Keratinocyte (primary cell): ENCODE results near the gene FCRL5. TPM values are rescaled to one million over a fixed set of nuclear protein-coding genes. Genes with fewer than 3 reads are reported as not detected.

Experiments
- DNase-seq: peaks from one replicate; pipeline ENCODE4 v3.0.0-alpha.2; 2011; ENCODE audit warnings: low read depth, missing footprints, low spot score
- FAIRE-seq: peaks from 2 replicates; lab custom pipeline; 2011; peaks lifted over from hg19 to GRCh38; lab: Jason Lieb, UNC
- H2AFZ ChIP-seq: 2 replicates; pipeline ENCODE4 v1.6.0; 2012; ENCODE audit warnings: low read length, control low read depth, inconsistent platforms; ENCODE audit not compliant: control insufficient read depth
- H3K27ac ChIP-seq: 2 replicates; pipeline ENCODE4 v1.5.1; 2011; ENCODE audit warnings: low read length; ENCODE audit not compliant: control insufficient read depth, insufficient read depth
- H3K27me3 ChIP-seq: 3 replicates; pipeline ENCODE4 v1.6.0; 2011; ENCODE audit warnings: low read length; ENCODE audit not compliant: control insufficient read depth, insufficient read depth; ENCODE audit errors: extremely low read depth
- H3K36me3 ChIP-seq, 2 experiments: 2 replicates in 1 of 2; 3 replicates in 1 of 2; pipeline ENCODE4 v1.5.1; 2011; ENCODE audit warnings: low read length in 2 of 2, mild to moderate bottlenecking in 1 of 2; ENCODE audit not compliant: control insufficient read depth in 2 of 2, insufficient read depth in 2 of 2; ENCODE audit errors: extremely low read depth in 1 of 2
- H3K4me1 ChIP-seq: 3 replicates; pipeline ENCODE4 v1.5.1; 2011; ENCODE audit warnings: low read length; ENCODE audit not compliant: control insufficient read depth, insufficient read depth; ENCODE audit errors: extremely low read depth
- H3K4me2 ChIP-seq: 3 replicates; pipeline ENCODE4 v1.6.0; 2011; ENCODE audit warnings: low read depth, low read length; ENCODE audit not compliant: control insufficient read depth, insufficient read depth; ENCODE audit errors: extremely low read depth
- H3K4me3 ChIP-seq, 3 experiments: fragments of 200-600 bp in 1 of 3; sonication (generic) in 1 of 3; 2 replicates in 2 of 3; 3 replicates in 1 of 3; pipeline ENCODE4 v1.5.1; 2011 to 2016; ENCODE audit warnings: low read length in 3 of 3, mild to moderate bottlenecking in 3 of 3, control low read depth in 2 of 3, inconsistent platforms in 1 of 3, low read depth in 1 of 3, mixed read lengths in 1 of 3, mixed run types in 1 of 3, moderate library complexity in 1 of 3; ENCODE audit not compliant: control insufficient read depth in 2 of 3, insufficient read depth in 2 of 3; ENCODE audit errors: extremely low read depth in 1 of 3
- H3K79me2 ChIP-seq: 2 replicates; pipeline ENCODE4 v1.6.0; 2012; ENCODE audit warnings: low read length; ENCODE audit not compliant: control insufficient read depth, insufficient read depth
- H3K9ac ChIP-seq: 3 replicates; pipeline ENCODE4 v1.6.0; 2011; ENCODE audit warnings: low read length; ENCODE audit not compliant: control insufficient read depth, insufficient read depth; ENCODE audit errors: extremely low read depth
- H3K9me1 ChIP-seq: 3 replicates; pipeline ENCODE4 v1.6.0; 2011; ENCODE audit warnings: low read length; ENCODE audit not compliant: control insufficient read depth, insufficient read depth; ENCODE audit errors: extremely low read depth
- H3K9me3 ChIP-seq: 2 replicates; pipeline ENCODE4 v1.5.1; 2012; ENCODE audit warnings: low read depth, low read length; ENCODE audit not compliant: control insufficient read depth
- H4K20me1 ChIP-seq: 3 replicates; pipeline ENCODE4 v1.6.0; 2011; ENCODE audit warnings: low read length; ENCODE audit not compliant: control insufficient read depth, insufficient read depth; ENCODE audit errors: extremely low read depth
- EZH2 ChIP-seq: IDR thresholded peaks from one replicate; pipeline ENCODE4 v1.6.1; 2012; ENCODE audit warnings: inconsistent platforms, mild to moderate bottlenecking, low read length, moderate library complexity
- dilution Hi-C: fragments of 300-500 bp; cut with MboI; formaldehyde crosslinking; loops from one replicate; pipeline ENCODE4 v1.7.0; 2020; ENCODE audit warnings: low sequenced_read_pairs; ENCODE audit not compliant: extremely low pct_ligation_motif_present
- polyA plus RNA-seq, 5 experiments: library from polyadenylated mRNA; depleted of rRNA in 3 of 5; stranded (reverse) in 3 of 5; stranded (forward) in 1 of 5; unstranded in 1 of 5; fragments of >200 nt; gene quantifications; 1 replicate in 1 of 5; 2 replicates in 3 of 5; 3 replicates in 1 of 5; pipeline versions ENCODE4 v1.2.1 to v1.2.3, GENCODE V29; 2011 to 2012; ENCODE audit warnings: missing spikeins in 2 of 5, low read depth in 1 of 5, low replicate concordance in 1 of 5
- TF ChIP-seq, protein P1 (sequence below), 3 experiments: IDR thresholded peaks in 1 of 3; conservative IDR thresholded peaks in 1 of 3; optimal IDR thresholded peaks in 1 of 3; 2 replicates in 2 of 3; 3 replicates in 1 of 3; pipeline versions ENCODE3 to v1.5.1; 2011; ENCODE audit warnings: low read length in 3 of 3, mild to moderate bottlenecking in 3 of 3, moderate library complexity in 2 of 3, control low read depth in 1 of 3, inconsistent platforms in 1 of 3; ENCODE audit not compliant: insufficient read depth in 2 of 3; ENCODE audit errors: extremely low read depth in 1 of 3

FCRL5 gene
- polyA plus RNA-seq, 1 donor (not counting 4 experiments of a cell fraction or from before 2014, with no cell fraction given): not detected

- dilution Hi-C loops: no loop called here
- no peak overlapping the region for H3K4me3 ChIP-seq
- FAIRE-seq: no peak
These were observed 43.0 kb upstream of the FCRL5 start for GRCh38 chr1:157595356-157595755.

GRCh38 chr1:157585984-157586383, 33.7 kb upstream of the FCRL5 start:
- H3K4me1 ChIP-seq: no peaks in the 10 kb centered on the region
- DNase-seq: no peak
- no peaks in the 10 kb centered on the region for H3K79me2 ChIP-seq
- H3K27me3 ChIP-seq: peaks cover 5% of the 10 kb centered on the region
- H2AFZ ChIP-seq: no peak overlapping the region
- FAIRE-seq: no peak
- TF ChIP-seq, protein P1, sequence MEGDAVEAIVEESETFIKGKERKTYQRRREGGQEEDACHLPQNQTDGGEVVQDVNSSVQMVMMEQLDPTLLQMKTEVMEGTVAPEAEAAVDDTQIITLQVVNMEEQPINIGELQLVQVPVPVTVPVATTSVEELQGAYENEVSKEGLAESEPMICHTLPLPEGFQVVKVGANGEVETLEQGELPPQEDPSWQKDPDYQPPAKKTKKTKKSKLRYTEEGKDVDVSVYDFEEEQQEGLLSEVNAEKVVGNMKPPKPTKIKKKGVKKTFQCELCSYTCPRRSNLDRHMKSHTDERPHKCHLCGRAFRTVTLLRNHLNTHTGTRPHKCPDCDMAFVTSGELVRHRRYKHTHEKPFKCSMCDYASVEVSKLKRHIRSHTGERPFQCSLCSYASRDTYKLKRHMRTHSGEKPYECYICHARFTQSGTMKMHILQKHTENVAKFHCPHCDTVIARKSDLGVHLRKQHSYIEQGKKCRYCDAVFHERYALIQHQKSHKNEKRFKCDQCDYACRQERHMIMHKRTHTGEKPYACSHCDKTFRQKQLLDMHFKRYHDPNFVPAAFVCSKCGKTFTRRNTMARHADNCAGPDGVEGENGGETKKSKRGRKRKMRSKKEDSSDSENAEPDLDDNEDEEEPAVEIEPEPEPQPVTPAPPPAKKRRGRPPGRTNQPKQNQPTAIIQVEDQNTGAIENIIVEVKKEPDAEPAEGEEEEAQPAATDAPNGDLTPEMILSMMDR (optimal IDR thresholded peaks at IDR 0.05 in 1 of 3, IDR thresholded peaks at IDR 0.05 in 1 of 3, conservative IDR thresholded peaks at IDR 0.05 in 1 of 3; ENCODE audit: extremely low read depth in 1 of 3, insufficient read depth in 2 of 3, low read length in 3 of 3): no peak
- no peak for TF ChIP-seq EZH2
- no peaks in the 10 kb centered on the region for H3K9me3 ChIP-seq
- no peak overlapping the region for H3K4me3 ChIP-seq
- dilution Hi-C loops: no loop called here
- H3K4me2 ChIP-seq: no peak overlapping the region
- H4K20me1 ChIP-seq: no peaks in the 10 kb centered on the region
- no peak overlapping the region for H3K9ac ChIP-seq
- no peak overlapping the region for H3K27ac ChIP-seq
- H3K9me1 ChIP-seq: no peaks in the 10 kb centered on the region
- no peaks in the 10 kb centered on the region for H3K36me3 ChIP-seq

More at GRCh38 chr1:157595356-157595755, 43.0 kb upstream of the FCRL5 start:
- H3K36me3 ChIP-seq: no peaks in the 10 kb centered on the region
- no peak overlapping the region for H3K4me2 ChIP-seq
- H3K27me3 ChIP-seq: no peaks in the 10 kb centered on the region
- H4K20me1 ChIP-seq: no peaks in the 10 kb centered on the region
- no peaks in the 10 kb centered on the region for H3K4me1 ChIP-seq
- DNase-seq: no peak
- no peak overlapping the region for H3K27ac ChIP-seq
- H3K9me1 ChIP-seq: no peaks in the 10 kb centered on the region
- no peak overlapping the region for H2AFZ ChIP-seq
- no peaks in the 10 kb centered on the region for H3K79me2 ChIP-seq
- TF ChIP-seq, protein P1 (optimal IDR thresholded peaks at IDR 0.05 in 1 of 3, IDR thresholded peaks at IDR 0.05 in 1 of 3, conservative IDR thresholded peaks at IDR 0.05 in 1 of 3; ENCODE audit: extremely low read depth in 1 of 3, insufficient read depth in 2 of 3, low read length in 3 of 3): no peak
- TF ChIP-seq EZH2: no peak
- H3K9me3 ChIP-seq: no peaks in the 10 kb centered on the region
- no peak overlapping the region for H3K9ac ChIP-seq
